Subcutaneous abdominal adipose tissue (tissue), 5 donors: ENCODE results near the gene RFPL4AL1.
"Not testable (repeated sequence)": the region's sequence is repeated elsewhere in the genome, so short reads cannot be mapped to it uniquely, and the experiment has no call there.

Source experiments
- H3K27ac ChIP-seq: one replicate; pipeline ENCODE4 v1.7.0; 2013; ENCODE audit warnings: low read depth, mild to moderate bottlenecking, inconsistent platforms, low read length, moderate library complexity
- H3K27me3 ChIP-seq, 5 donors: one replicate each; pipeline ENCODE4 v1.7.0; 2013; ENCODE audit warnings: low read length in 5 of 5, inconsistent platforms in 1 of 5; ENCODE audit not compliant: control insufficient read depth in 5 of 5, insufficient read depth in 4 of 5
- H3K36me3 ChIP-seq, 5 donors: one replicate each; pipeline ENCODE4 v1.7.0; 2013; ENCODE audit warnings: low read length in 5 of 5; ENCODE audit not compliant: control insufficient read depth in 5 of 5, insufficient read depth in 5 of 5
- H3K4me1 ChIP-seq, 5 donors: one replicate each; pipeline ENCODE4 v1.7.0; 2013; ENCODE audit warnings: low read length in 5 of 5, mild to moderate bottlenecking in 3 of 5, moderate library complexity in 1 of 5; ENCODE audit not compliant: control insufficient read depth in 5 of 5, insufficient read depth in 5 of 5
- H3K4me3 ChIP-seq, 5 donors: one replicate each; pipeline ENCODE4 v1.7.0; 2013; ENCODE audit warnings: low read length in 5 of 5, low read depth in 1 of 5
- H3K9ac ChIP-seq, 5 donors: one replicate each; pipeline ENCODE4 v1.7.0; 2013; ENCODE audit warnings: low read length in 5 of 5, mild to moderate bottlenecking in 4 of 5, moderate library complexity in 3 of 5
- H3K9me3 ChIP-seq, 5 donors: one replicate each; pipeline ENCODE4 v1.7.0; 2013; ENCODE audit warnings: low read length in 5 of 5; ENCODE audit not compliant: control insufficient read depth in 5 of 5
- donor health status: healthy.
- donor health status: healthy.
- donor health status: healthy.
- donor health status: healthy.
- donor health status: healthy.

The RFPL4AL1 gene

DNA sequence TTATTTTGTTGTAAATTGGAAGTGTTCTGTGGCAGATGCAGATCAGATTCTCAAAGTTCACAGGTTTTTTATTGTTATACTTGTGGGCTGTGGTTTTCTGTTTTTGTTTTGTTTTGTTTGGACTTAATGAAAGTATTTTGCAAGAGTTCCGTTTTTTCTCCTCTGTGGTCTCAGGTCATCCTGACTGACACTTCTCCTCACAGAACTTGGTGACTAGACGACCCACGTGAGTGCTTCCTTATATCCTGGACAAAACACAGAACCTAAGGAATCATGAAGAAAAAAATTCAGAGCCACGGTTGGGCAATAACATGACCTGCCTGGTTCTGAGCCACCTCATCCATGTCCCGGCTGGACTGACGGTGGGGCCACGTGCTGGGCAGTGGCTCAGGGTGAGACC, 2.5 kb upstream of the RFPL4AL1 start:
- no peak overlapping the region for H3K9ac ChIP-seq
- H3K9me3 ChIP-seq = no peaks in the 10 kb centered on the region
- no peak overlapping the region for H3K4me3 ChIP-seq
- peaks cover 0 to 3% (median 0%) of the 10 kb centered on the region in 5 donors for H3K27me3 ChIP-seq
- no peaks in the 10 kb centered on the region for H3K4me1 ChIP-seq
- H3K27ac ChIP-seq = no peak overlapping the region
- no peaks in the 10 kb centered on the region for H3K36me3 ChIP-seq

GRCh38 chr19:55769632-55770031, 714 bp downstream of the RFPL4AL1 start:
- H3K27ac ChIP-seq, H3K4me3 ChIP-seq, H3K9me3 ChIP-seq, H3K36me3 ChIP-seq, H3K4me1 ChIP-seq, H3K27me3 ChIP-seq, H3K9ac ChIP-seq: not testable (repeated sequence)

- H3K27me3 ChIP-seq = peaks cover 2 to 11% (median 8%) of the 10 kb centered on the region in 5 donors
- H3K9ac ChIP-seq = no peak overlapping the region
- H3K4me3 ChIP-seq = no peak overlapping the region
- no peaks in the 10 kb centered on the region for H3K4me1 ChIP-seq
- H3K27ac ChIP-seq = no peak overlapping the region
- no peaks in the 10 kb centered on the region for H3K36me3 ChIP-seq
- H3K9me3 ChIP-seq = no peaks in the 10 kb centered on the region
Observed at GRCh38 chr19:55777528-55777927, 8.6 kb downstream of the RFPL4AL1 start.

- H3K27me3 ChIP-seq = peaks cover 3 to 12% (median 9%) of the 10 kb centered on the region in 5 donors
- H3K36me3 ChIP-seq = no peaks in the 10 kb centered on the region
- no peak overlapping the region for H3K27ac ChIP-seq
- no peak overlapping the region for H3K9ac ChIP-seq
- no peaks in the 10 kb centered on the region for H3K9me3 ChIP-seq
- no peaks in the 10 kb centered on the region for H3K4me1 ChIP-seq
- H3K4me3 ChIP-seq = no peak overlapping the region
Observed at GRCh38 chr19:55778331-55778730, 9.4 kb downstream of the RFPL4AL1 start.

- no peaks in the 10 kb centered on the region for H3K4me1 ChIP-seq
- no peak overlapping the region for H3K4me3 ChIP-seq
- H3K36me3 ChIP-seq = no peaks in the 10 kb centered on the region
- no peaks in the 10 kb centered on the region for H3K9me3 ChIP-seq
- H3K9ac ChIP-seq = no peak overlapping the region
- H3K27me3 ChIP-seq = peaks cover 6 to 12% (median 8%) of the 10 kb centered on the region in 5 donors
- H3K27ac ChIP-seq = no peak overlapping the region
Observed at GRCh38 chr19:55781112-55781511, 12.2 kb downstream of the RFPL4AL1 start.

DNA sequence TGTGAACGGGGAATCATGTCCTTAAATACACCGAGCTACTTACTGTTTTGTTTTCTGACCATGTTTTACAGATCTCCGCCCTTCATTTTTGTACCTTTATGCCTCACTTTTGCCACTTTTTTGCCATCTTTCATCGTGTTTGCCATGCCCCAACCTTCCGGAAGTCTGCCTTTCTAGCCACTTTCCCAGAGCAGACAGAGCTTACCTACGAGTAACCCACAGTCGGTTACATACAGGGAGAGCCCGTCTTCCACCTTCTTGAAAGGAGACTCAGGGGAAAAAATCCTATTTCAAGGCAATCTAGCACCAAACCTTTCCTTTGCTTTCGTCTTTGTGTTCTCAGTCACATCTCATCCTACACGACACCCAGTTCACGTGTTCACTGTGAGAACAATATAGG, 26.1 kb downstream of the RFPL4AL1 start:
- H3K36me3 ChIP-seq = no peaks in the 10 kb centered on the region
- H3K9me3 ChIP-seq = no peaks in the 10 kb centered on the region
- no peaks in the 10 kb centered on the region for H3K4me1 ChIP-seq
- no peak overlapping the region for H3K4me3 ChIP-seq
- peaks cover 0 to 7% (median 0%) of the 10 kb centered on the region in 5 donors for H3K27me3 ChIP-seq
- H3K27ac ChIP-seq = no peak overlapping the region
- no peak overlapping the region for H3K9ac ChIP-seq

DNA sequence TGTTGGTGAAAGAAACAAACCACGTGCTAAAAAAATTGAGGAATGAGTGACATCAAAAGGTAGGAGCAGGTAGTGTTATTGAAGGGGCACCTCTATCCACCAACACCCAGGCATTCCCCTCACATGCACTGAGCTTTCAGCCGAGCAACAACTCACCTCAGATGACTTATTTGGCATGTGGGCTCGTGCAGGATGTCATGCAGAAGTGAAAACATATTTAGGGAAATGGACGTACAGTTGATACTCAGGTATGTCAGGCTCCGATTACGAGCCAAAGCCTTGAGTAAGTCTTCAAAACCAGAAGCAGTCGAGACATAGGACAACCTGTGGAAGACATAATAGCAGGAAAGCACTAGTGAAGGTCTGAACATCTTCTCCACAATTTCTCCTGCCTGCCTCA, 32.5 kb downstream of the RFPL4AL1 start:
- Histone ChIP-seq H3K4me3 (no peak overlapping the region), H3K9ac (no peak overlapping the region), H3K9me3 (peaks cover 0 to 3% (median 0%) of the 10 kb centered on the region in 5 donors), H3K27me3 (no peaks in the 10 kb centered on the region), H3K4me1 (no peaks in the 10 kb centered on the region), H3K27ac (no peak overlapping the region), H3K36me3 (no peaks in the 10 kb centered on the region)

GRCh38 chr19:55802281-55802680, 33.4 kb downstream of the RFPL4AL1 start:
- H3K9me3 ChIP-seq = peaks cover 0 to 5% (median 0%) of the 10 kb centered on the region in 5 donors

GRCh38 chr19:55809381-55810058, 40.6 kb downstream of the RFPL4AL1 start:
- Histone ChIP-seq H3K9me3 (peaks cover 0 to 7% (median 0%) of the 10 kb centered on the region in 5 donors), H3K27me3 (peaks cover 0 to 5% (median 0%) of the 10 kb centered on the region in 5 donors), H3K27ac (no peak overlapping the region), H3K36me3 (no peaks in the 10 kb centered on the region), H3K9ac (no peak overlapping the region), H3K4me1 (peaks cover 0 to 4% (median 4%) of the 10 kb centered on the region in 5 donors), H3K4me3 (peak overlapping the region in 2 of 5 donors; percentile 11 to 57)

More at GRCh38 chr19:55802281-55802680, 33.4 kb downstream of the RFPL4AL1 start:
- no peak overlapping the region for H3K9ac ChIP-seq
- no peak overlapping the region for H3K27ac ChIP-seq
- no peaks in the 10 kb centered on the region for H3K4me1 ChIP-seq
- no peak overlapping the region for H3K4me3 ChIP-seq
- no peaks in the 10 kb centered on the region for H3K27me3 ChIP-seq
- no peaks in the 10 kb centered on the region for H3K36me3 ChIP-seq

DNA sequence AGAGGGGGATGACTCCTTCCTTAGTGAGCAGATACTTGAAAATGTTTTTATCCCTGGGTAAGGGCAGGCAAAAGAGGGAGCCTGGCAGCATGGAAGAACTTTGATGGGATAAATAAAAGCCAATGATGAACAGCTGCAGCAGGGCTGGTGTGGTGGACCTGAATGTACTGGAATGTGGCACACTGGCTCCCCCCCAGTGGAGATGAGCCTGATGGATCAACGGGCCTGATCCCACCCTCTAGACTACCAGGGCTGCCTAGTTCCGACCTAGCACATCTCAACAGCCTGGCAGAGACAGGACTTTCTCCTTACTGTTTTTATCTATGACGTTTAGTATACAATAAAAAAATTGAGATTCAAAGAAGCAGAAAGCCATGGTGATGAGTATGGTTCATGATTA, 42.4 kb downstream of the RFPL4AL1 start:
- Histone ChIP-seq H3K4me1 (peaks cover 0 to 4% (median 4%) of the 10 kb centered on the region in 5 donors), H3K27me3 (peaks cover 0 to 8% (median 0%) of the 10 kb centered on the region in 5 donors), H3K27ac (no peak overlapping the region)

More for the DNA sequence above, 42.4 kb downstream of the RFPL4AL1 start:
- Histone ChIP-seq H3K9ac (no peak overlapping the region), H3K9me3 (peaks cover 0 to 6% (median 0%) of the 10 kb centered on the region in 5 donors), H3K36me3 (no peaks in the 10 kb centered on the region), H3K4me3 (no peak overlapping the region)
